ENCODE measurements around the gene UTP4. TPM values are rescaled to one million over a fixed set of nuclear protein-coding genes. Genes with fewer than 3 reads are reported as not detected.

The UTP4 gene
- polyA plus RNA-seq (ENCODE audit: insufficient read length in 10 of 10), result 10 to 100 TPM; 30.3 to 40.9 (median 35.4) TPM
- long read RNA-seq, donor 1, full-length matches to known transcripts, result 7 of 12 reads
- long read RNA-seq, donor 1, partial matches to known transcripts, result 5 of 12 reads
- long read RNA-seq, donor 1, other reads (novel, unspliced or antisense), result 0 of 12 reads
- long read RNA-seq, donor 2, partial matches to known transcripts, result 0 of 1 reads
- long read RNA-seq, donor 2, other reads (novel, unspliced or antisense), result 0 of 1 reads
- long read RNA-seq, donor 3, result 0 reads
- long read RNA-seq, donor 4, partial matches to known transcripts, result 0 of 3 reads
- long read RNA-seq, donor 4, other reads (novel, unspliced or antisense), result 0 of 3 reads
- long read RNA-seq, donor 5, full-length matches to known transcripts, result 7 of 13 reads
- long read RNA-seq, donor 5, partial matches to known transcripts, result 6 of 13 reads
- long read RNA-seq, donor 5, other reads (novel, unspliced or antisense), result 0 of 13 reads
- long read RNA-seq, donor 6, full-length matches to known transcripts, result 6 of 6 reads
- long read RNA-seq, donor 6, partial matches to known transcripts, result 0 of 6 reads
- long read RNA-seq, donor 6, other reads (novel, unspliced or antisense), result 0 of 6 reads
- long read RNA-seq, donor 7, partial matches to known transcripts, result 8 of 18 reads
- long read RNA-seq, donor 7, other reads (novel, unspliced or antisense), result 7 of 18 reads
- long read RNA-seq, donor 8, partial matches to known transcripts, result 0 of 4 reads
- long read RNA-seq, donor 8, other reads (novel, unspliced or antisense), result 0 of 4 reads
- long read RNA-seq, donor 9, partial matches to known transcripts, result 0 of 1 reads
- long read RNA-seq, donor 9, other reads (novel, unspliced or antisense), result 0 of 1 reads

- DNase-seq, result peak; percentile 79 to 94 (median 88)
Observed at GRCh38 chr16:69132424-69133252, at the start of gene UTP4, which contains the start of gene CHTF8. Gene UTP4, plus strand, starts transcription at chr16:69132649. Its CDS starts 811 bp downstream, at chr16:69133460. Gene CHTF8, minus strand, starts transcription at chr16:69132588. Its CDS starts 11,130 bp downstream, at chr16:69121458.

- DNase-seq, result no peak
Observed at GRCh38 chr16:69083306-69083941, 49.0 kb upstream of the UTP4 start.

GRCh38 chr16:69084289-69084688, 48.2 kb upstream of the UTP4 start:
- DNase-seq, result no peak

DNA sequence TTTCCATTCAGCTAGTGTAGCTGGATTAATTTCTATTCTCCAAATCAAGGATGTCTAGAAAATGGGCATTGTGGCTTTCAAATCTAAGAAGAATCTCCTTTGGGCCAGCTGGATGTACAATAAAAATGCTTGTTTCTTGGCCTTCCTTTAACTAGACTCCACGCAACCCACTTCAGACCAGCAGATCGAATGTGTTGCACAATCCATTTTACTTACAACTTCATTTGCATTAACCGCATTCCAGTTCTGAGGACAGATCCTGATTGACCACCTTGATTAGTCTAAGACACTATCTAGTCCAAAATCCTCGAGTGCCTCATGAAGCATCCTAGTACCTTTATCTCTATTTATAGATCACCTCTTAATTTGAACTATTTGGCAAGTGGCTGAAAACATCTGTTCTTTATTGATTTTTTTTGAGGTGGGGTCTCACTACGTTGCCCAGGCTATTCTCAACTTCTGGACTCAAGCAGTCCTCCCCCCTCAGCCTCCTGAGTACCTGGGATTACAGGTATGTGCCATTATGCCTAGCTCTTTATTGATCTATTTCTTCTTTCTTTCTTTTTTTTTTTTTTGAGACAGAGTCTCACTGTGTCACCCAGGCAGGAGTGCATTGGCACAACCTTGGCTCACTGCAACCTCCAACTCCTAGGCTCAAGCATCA, 47.3 kb upstream of the UTP4 start:
- no peak for DNase-seq

- no peak for DNase-seq
Observed at GRCh38 chr16:69087161-69087581, 45.3 kb upstream of the UTP4 start.

DNA sequence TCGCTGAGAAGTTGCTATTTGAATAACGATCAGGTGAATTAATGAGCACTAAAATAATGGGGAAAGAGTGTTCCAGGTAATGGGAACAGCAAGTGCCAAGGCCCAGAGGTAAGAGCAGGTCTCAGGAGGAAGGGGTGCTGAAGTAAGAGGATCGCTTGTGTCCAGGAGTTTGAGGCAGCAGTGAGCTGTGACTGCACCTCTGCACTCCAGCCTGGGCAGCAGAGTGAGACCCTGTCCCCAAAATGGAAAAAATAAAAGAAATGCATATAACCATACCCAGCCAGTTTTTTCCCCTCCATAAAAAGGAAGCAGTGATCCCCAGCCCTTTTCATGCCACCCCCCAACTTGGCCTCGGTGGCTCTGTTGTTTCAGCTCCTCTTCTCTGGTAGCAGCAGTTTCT, 43.8 kb upstream of the UTP4 start:
- no peak for DNase-seq

- no peak for DNase-seq
Observed at GRCh38 chr16:69089091-69089910, 43.1 kb upstream of the UTP4 start.

GRCh38 chr16:69093974-69094373, 38.5 kb upstream of the UTP4 start:
- no peak for DNase-seq

GRCh38 chr16:69094501-69094900, 37.9 kb upstream of the UTP4 start:
- DNase-seq, result no peak

DNA sequence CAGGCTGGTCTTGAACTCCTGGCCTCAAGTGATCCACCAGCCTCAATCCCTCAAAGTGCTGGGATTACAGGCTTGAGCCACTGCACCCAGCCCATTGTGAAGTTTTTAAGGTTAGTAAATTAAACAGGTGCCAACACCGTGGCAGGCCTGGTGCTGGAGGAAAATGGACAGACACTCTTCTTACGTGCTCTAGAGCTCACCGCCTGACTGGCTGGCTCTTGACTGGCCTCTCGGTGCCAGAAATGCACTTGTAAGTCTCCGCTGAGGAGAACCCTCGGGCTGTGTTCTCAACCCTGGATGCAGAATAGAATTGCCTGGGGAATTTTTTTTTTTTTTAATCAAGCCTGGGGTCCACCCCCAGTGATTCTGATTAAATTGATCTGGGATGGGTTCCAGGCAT, 37.3 kb upstream of the UTP4 start:
- DNase-seq, result no peak

DNA sequence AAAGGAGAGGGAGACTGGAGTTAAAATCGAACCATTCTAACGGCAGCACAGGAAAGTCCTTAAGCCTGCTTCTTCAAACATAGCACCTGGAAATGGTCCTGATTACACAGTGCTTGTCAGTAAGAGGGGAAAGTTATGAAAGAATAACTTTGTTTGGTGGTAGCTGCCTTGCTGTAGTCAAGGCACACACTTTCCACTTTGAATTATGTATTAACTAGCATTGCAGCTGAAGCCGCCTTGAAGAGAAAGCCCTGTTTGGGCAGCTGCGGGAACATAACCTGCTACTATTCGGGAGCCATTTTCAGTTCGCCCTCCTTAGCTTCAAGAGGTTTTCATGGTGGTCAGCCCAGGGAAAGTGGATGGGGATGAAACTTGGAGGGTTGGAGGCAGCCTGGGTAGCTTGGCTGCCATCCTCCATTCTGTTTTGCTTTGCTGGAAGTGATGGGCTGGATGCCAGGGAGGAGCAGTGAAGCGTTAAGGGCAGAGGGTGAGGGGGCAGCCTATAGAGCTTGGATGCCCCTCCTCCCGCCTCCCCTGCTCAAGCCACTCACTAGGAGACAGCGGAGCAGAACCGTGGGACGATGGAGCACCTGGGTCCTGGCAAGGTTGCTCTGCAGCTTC, 32.3 kb upstream of the UTP4 start:
- no peak for DNase-seq

GRCh38 chr16:69105501-69106361, 26.7 kb upstream of the UTP4 start, which contains the start of gene HAS3:
Gene HAS3, plus strand, starts transcription at chr16:69105653. Its CDS starts 3,743 bp downstream, at chr16:69109396.
- peak in 2 of 3 donors; percentile 22 to 61 for DNase-seq

DNA sequence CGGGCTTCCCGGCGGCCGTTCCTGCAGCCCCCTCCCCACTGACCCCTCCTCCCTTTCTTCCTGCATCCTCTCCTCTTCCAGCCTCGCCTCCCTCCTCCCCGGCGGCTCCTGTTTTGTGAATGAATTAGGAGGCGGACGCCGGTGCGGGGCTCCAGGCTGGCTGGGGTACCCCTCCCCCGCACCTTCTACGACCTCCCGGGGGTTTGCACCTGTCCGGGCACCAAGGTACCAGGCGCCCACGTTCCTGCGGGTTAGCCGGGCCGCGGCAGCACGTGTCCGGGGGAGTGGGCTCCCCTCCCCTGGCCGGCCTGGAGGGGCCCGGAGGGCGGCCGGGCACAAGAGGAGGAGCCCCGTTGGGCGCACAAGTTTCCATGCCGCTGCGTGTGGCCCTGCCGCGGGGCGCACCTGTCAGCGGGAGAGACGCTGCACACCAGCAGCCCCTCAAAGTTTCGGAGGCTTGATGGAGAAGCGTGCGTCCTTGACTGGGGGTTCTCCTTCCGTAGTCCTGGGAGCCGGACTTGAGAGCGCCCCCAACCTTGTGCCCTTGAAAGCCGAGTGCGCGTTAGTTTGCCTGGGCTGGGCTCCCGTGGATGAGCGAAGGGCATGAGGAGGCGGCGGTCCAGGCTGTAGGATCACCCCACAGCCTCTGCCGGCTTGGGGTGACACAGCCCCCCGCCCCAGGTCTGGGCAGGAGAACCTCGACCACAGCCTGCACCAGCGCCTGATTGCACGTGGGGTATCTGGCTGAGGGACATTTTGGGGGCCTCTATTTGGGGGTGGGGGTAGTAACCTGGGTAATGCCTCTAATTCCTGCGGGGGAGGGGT, 25.7 kb upstream of the UTP4 start:
- no peak for DNase-seq

DNA sequence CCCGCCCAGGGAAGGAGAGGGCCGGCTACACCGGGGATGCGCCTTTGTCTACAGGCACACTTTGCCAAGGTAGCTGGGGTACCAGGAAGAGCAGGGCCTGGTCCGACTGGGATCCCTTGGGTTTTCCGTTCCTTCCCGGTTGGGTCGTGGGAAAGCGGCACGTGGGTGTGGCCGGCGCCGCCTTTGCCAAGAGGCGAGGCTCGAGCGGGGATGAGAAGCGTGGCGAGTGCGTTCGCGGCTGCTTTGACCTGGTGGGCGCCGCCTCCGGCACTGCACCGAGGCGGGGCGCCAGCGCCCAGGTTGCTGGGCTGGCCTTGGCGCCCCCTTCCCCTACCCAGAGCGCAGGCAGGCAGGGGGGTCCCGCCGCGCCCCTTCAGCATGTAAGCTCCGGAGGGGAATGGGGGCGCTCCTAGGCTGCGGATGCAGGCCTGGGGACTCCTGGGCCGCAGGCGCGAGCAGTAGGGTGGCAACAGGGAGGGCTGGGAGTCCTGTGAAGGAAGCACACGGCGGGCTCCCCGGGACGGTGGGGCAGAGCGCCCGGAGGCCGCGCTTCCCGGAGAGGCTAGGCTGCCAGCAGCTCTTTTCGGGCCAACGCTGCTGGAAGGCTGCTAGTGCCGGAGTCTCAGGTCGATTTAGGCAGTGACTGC, 25.0 kb upstream of the UTP4 start:
- peak in 1 of 3 donors; percentile 46 for DNase-seq

DNA sequence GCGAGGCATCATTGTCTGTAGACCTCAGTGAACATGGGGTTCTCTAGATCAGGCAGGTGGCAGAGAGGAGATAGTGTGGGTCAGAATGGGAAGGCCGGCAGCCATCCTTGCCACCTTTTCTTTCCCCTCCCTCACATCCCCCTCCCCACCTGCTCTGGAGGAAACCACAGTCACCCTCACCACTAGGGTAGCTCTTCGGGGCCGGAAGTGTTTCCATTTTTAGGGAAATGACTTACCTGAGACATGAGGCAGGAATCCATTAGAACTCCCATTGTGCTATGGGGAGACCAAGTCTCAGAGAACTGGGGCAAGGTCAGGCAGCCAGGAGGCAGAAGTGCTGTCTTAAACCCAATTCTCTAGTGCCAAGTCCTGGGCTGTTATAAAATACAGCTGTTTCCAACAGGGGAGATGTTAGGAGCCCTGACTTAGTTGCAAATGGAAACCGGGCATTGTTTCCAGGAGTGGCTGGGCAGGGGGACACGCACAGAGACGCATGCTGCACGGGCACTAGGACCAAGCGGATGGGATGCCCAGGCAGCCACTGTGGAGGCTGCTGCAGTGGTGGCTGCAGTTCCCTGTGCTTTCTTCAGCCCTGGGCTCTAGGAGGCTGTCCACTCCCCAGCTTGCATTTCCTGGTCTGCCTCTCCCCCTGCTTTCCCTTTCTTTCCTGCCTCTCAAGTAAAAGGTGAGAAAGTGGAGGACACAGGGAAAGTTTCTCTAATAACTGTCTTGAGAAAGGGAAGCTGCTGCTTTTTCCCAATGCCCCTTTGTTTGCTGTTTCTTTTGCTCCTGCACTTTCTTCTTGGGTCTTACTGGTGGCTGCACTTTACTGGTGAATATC, 24.2 kb upstream of the UTP4 start:
- DNase-seq, result no peak

DNA sequence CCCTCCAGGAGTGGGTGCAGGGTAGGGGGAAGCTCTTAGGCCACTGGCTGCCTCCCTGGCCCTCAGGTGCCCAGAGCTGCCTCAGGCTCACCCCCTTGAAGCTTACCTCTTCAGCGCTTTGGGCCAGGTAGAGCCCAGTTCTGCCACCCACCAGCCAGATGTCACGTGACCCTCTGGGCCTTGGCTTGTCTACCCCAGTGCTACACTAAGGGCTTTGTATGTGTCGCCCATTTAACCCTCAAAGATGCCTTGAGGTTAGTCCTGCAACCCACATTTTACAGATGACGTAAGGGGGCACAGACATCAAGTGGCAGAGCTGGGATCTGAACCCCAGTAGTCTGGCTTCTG, 23.6 kb upstream of the UTP4 start:
- no peak for DNase-seq
